IMR-90 (cell line): ENCODE results near the gene HPS6. TPM values are rescaled to one million over a fixed set of nuclear protein-coding genes. Genes with fewer than 3 reads are reported as not detected.

Source experiments
- ATAC-seq: fragments of 200-7000 bp; cut with Tn5 transposase; 2 replicates; pipeline ENCODE4 v1.9.1; 2020; ENCODE audit warnings: low read depth, mild to moderate bottlenecking, moderate library complexity
- Bru-seq: library from RNA; stranded (reverse); fragments of 400-500 nt; gene quantifications from one replicate; lab custom pipeline; 2021; lab: Mats Ljungman, UMichigan
- BruChase-seq, 2 experiments: library from RNA; stranded (reverse); fragments of 400-500 nt; gene quantifications; one replicate each; lab custom pipeline; 2021; lab: Mats Ljungman, UMichigan
- BruUV-seq: library from RNA; stranded (reverse); fragments of 400-500 nt; replicated peaks from 2 replicates; lab custom pipeline; 2021; lab: Mats Ljungman, UMichigan
- CTCF ChIA-PET: fragments of 300-600 bp; formaldehyde crosslinking; extraction: SDS; loops from one replicate; lab custom pipeline; 2021; ENCODE audit warnings: antibody characterized with exemption; lab: Yijun Ruan, JAX
- POLR2A ChIA-PET: fragments of 300-600 bp; sonication (Branson Sonifier 250); formaldehyde crosslinking; loops from one replicate; lab custom pipeline; 2022; ENCODE audit warnings: antibody characterized with exemption; ENCODE audit not compliant: unreplicated experiment; lab: Charles Lee
- DNase-seq: peaks from one replicate; pipeline ENCODE4 v3.0.0; 2013
- H2AFZ ChIP-seq: replicated peaks from 2 replicates; pipeline ENCODE3; 2013; ENCODE audit warnings: low read length, mild to moderate bottlenecking; ENCODE audit not compliant: poor library complexity
- H2AK5ac ChIP-seq: 2 replicates; pipeline ENCODE4 v1.6.1; 2013; ENCODE audit warnings: low read depth, low read length, inconsistent platforms
- H2AK9ac ChIP-seq: replicated peaks from 2 replicates; pipeline ENCODE3; 2013; ENCODE audit warnings: mild to moderate bottlenecking, low read depth, low read length, moderate library complexity; ENCODE audit not compliant: poor library complexity
- H2BK120ac ChIP-seq: 2 replicates; pipeline ENCODE4 v1.6.1; 2013; ENCODE audit warnings: low read depth, low read length, inconsistent platforms
- H2BK15ac ChIP-seq: 3 replicates; pipeline ENCODE4 v1.6.1; 2013; ENCODE audit warnings: low read depth, low read length, inconsistent platforms
- H2BK20ac ChIP-seq: 2 replicates; pipeline ENCODE4 v1.6.1; 2013; ENCODE audit warnings: low read depth, mild to moderate bottlenecking, inconsistent platforms, low read length, moderate library complexity
- H2BK5ac ChIP-seq: 2 replicates; pipeline ENCODE4 v1.6.1; 2013; ENCODE audit warnings: mild to moderate bottlenecking, low read depth, low read length, inconsistent platforms; ENCODE audit not compliant: poor library complexity, severe bottlenecking
- H3K14ac ChIP-seq: replicated peaks from 2 replicates; pipeline ENCODE4 v1.6.1; 2013; ENCODE audit warnings: low read depth, low read length, inconsistent platforms
- H3K18ac ChIP-seq: 2 replicates; pipeline ENCODE4 v1.6.1; 2013; ENCODE audit warnings: low read depth, low read length, control low read depth
- H3K23ac ChIP-seq: 2 replicates; pipeline ENCODE4 v1.6.1; 2013; ENCODE audit warnings: low read depth, low read length, inconsistent platforms
- H3K27ac ChIP-seq: 2 replicates; pipeline ENCODE4 v1.5.1; 2013; ENCODE audit warnings: mild to moderate bottlenecking, control low read depth, low read length; ENCODE audit not compliant: insufficient read depth
- H3K27me3 ChIP-seq: 2 replicates; pipeline ENCODE4 v1.6.1; 2013; ENCODE audit warnings: low read length; ENCODE audit not compliant: control insufficient read depth, insufficient read depth
- H3K36me3 ChIP-seq: 2 replicates; pipeline ENCODE4 v1.6.1; 2013; ENCODE audit warnings: low read length, mixed read lengths; ENCODE audit not compliant: control insufficient read depth, insufficient read depth
- H3K4ac ChIP-seq: 2 replicates; pipeline ENCODE4 v1.6.1; 2013; ENCODE audit warnings: low read depth, low read length, inconsistent platforms
- H3K4me1 ChIP-seq: 2 replicates; pipeline ENCODE4 v1.6.1; 2013; ENCODE audit warnings: low read length, mixed read lengths; ENCODE audit not compliant: control insufficient read depth, insufficient read depth
- H3K4me2 ChIP-seq: 2 replicates; pipeline ENCODE4 v1.6.1; 2013; ENCODE audit warnings: low read depth, mild to moderate bottlenecking, control low read depth, low read length, moderate library complexity
- H3K4me3 ChIP-seq: 2 replicates; pipeline ENCODE4 v1.5.1; 2013; ENCODE audit warnings: low read depth, mild to moderate bottlenecking, control low read depth, low read length, moderate library complexity; ENCODE audit not compliant: insufficient read depth
- H3K56ac ChIP-seq: 2 replicates; pipeline ENCODE4 v1.6.1; 2013; ENCODE audit warnings: low read length, inconsistent platforms; ENCODE audit not compliant: insufficient read depth; ENCODE audit errors: extremely low read depth
- H3K79me1 ChIP-seq, 2 experiments: 2 replicates each; pipeline ENCODE4 v1.6.1; 2013; ENCODE audit warnings: low read length in 2 of 2, inconsistent platforms in 1 of 2, low read depth in 1 of 2
- H3K9ac ChIP-seq: 2 replicates; pipeline ENCODE4 v1.6.1; 2013; ENCODE audit warnings: low read depth, low read length, control low read depth
- H3K9me1 ChIP-seq: 2 replicates; pipeline ENCODE4 v1.6.1; 2013; ENCODE audit warnings: low read length, inconsistent platforms; ENCODE audit not compliant: insufficient read depth
- H3K9me3 ChIP-seq: 2 replicates; pipeline ENCODE4 v1.6.1; 2013; ENCODE audit warnings: low read length; ENCODE audit not compliant: control insufficient read depth, insufficient read depth
- H4K20me1 ChIP-seq: 2 replicates; pipeline ENCODE4 v1.6.1; 2013; ENCODE audit warnings: low read length, inconsistent platforms; ENCODE audit not compliant: insufficient read depth
- H4K5ac ChIP-seq: 2 replicates; pipeline ENCODE4 v1.6.1; 2013; ENCODE audit warnings: mild to moderate bottlenecking, low read depth, low read length, control low read depth
- H4K8ac ChIP-seq, 2 experiments: 2 replicates each; pipeline ENCODE4 v1.6.1; 2013; ENCODE audit warnings: low read depth in 2 of 2, low read length in 2 of 2, control low read depth in 1 of 2, inconsistent platforms in 1 of 2
- H4K91ac ChIP-seq: 2 replicates; pipeline ENCODE4 v1.6.1; 2013; ENCODE audit warnings: low read depth, low read length, inconsistent platforms; ENCODE audit not compliant: insufficient read depth
- ELK1 ChIP-seq: fragments of 150-350 bp; IDR thresholded peaks from 2 replicates; pipeline ENCODE4 v1.6.1; 2016; ENCODE audit warnings: low read depth, mild to moderate bottlenecking, low read length, moderate library complexity, borderline replicate concordance
- MAFK ChIP-seq: IDR thresholded peaks from 2 replicates; pipeline ENCODE4 v1.6.1; 2012; ENCODE audit warnings: low read depth, low read length, improper control_type of control experiment
- MAZ ChIP-seq: IDR thresholded peaks from 2 replicates; pipeline ENCODE4 v1.6.1; 2012; ENCODE audit warnings: low read depth, mild to moderate bottlenecking, low read length, improper control_type of control experiment, moderate library complexity, borderline replicate concordance
- MXI1 ChIP-seq: IDR thresholded peaks from 2 replicates; pipeline ENCODE4 v1.6.1; 2012; ENCODE audit warnings: low read depth, mild to moderate bottlenecking, low read length, moderate library complexity, borderline replicate concordance
- POLR2A ChIP-seq: IDR thresholded peaks from 2 replicates; pipeline ENCODE4 v1.6.1; 2012; ENCODE audit warnings: mild to moderate bottlenecking, low read depth, low read length
- WGBS, 2 experiments: methylation state at CpG; one replicate each; pipeline versions ENCODE4 v1.1.5 to v1.1.7; 2013; ENCODE audit warnings: missing lambda C conversion rate in 2 of 2; ENCODE audit not compliant: insufficient read length in 1 of 2; ENCODE audit errors: extremely low coverage in 2 of 2; 5-methylcytosine and 5-hydroxymethylcytosine counted together
- dilution Hi-C: fragments of 300-500 bp; cut with HindIII; formaldehyde crosslinking; loops from one replicate; pipeline ENCODE4 v1.14.3; 2018; ENCODE audit warnings: low sequenced_read_pairs; ENCODE audit not compliant: unreplicated experiment
- in situ Hi-C: fragments of 300-500 bp; cut with MboI; formaldehyde crosslinking; loops from 3 replicates; pipeline ENCODE4 v1.14.3; 2019; ENCODE audit warnings: low sequenced_read_pairs, inconsistent platforms, mixed read lengths
- intact Hi-C: fragments of 100-400 bp; cut with micrococcal nuclease; formaldehyde crosslinking; loops from 2 replicates; pipeline ENCODE4 v1.10.0; 2022
- long read RNA-seq: library from polyadenylated mRNA; unstranded; transcript quantifications from one replicate; pipeline ENCODE4 v2.0.0, GENCODE V29; 2021; ENCODE audit not compliant: unreplicated experiment
- polyA plus RNA-seq, 3 experiments: library from polyadenylated mRNA; depleted of rRNA; stranded (reverse); fragments of >200 nt; gene quantifications; 2 replicates each; pipeline ENCODE4 v1.2.3, GENCODE V29; 2012; ENCODE audit warnings: low replicate concordance in 1 of 3
- total RNA-seq: library from RNA; depleted of rRNA; stranded (reverse); fragments of >200 nt; gene quantifications from 2 replicates; pipeline ENCODE4 v1.2.3, GENCODE V29; 2012; rRNA removed
- TF ChIP-seq, protein P1 (sequence below): conservative IDR thresholded peaks from 2 replicates; pipeline ENCODE4 v1.5.1; 2012; ENCODE audit warnings: mild to moderate bottlenecking, low read depth, low read length, improper control_type of control experiment

The HPS6 gene
- 21.9 and 23.1 TPM in 2 replicates for total RNA-seq
- polyA plus RNA-seq (2012; rRNA removed): 10.5 and 11.3 TPM in 2 replicates
- polyA plus RNA-seq (2012; cell fraction: cytosol; rRNA removed): 8.6 and 13.8 TPM in 2 replicates
- polyA plus RNA-seq (2012; cell fraction: nucleus; rRNA removed; ENCODE audit: low replicate concordance): 2.5 and 6.5 TPM in 2 replicates
- Bru-seq, nascent RNA: percentile 47 among the genes with signal in this experiment
- percentile 43 among the genes with signal in this experiment for BruChase-seq, experiment 1, labeled RNA remaining after a 6-hour chase
- BruChase-seq, experiment 2, labeled RNA remaining after a 2-hour chase: percentile 72 among the genes with signal in this experiment
- long read RNA-seq, transcript HPS6-201 (1 exons, 2,649 nt): major isoform, 77 of 78 reads
- long read RNA-seq, partial matches to known transcripts: 0 of 78 reads
- long read RNA-seq, other reads (novel, unspliced or antisense): 1 of 78 reads

GRCh38 chr10:102064868-102065560, at the start of gene HPS6:
Gene HPS6 (plus strand): TSS chr10:102065349. CDS start chr10:102065475, 126 bp downstream.
- H2AFZ ChIP-seq: peak within 1 kb of the TSS; percentile 89
- peak within 1 kb of the TSS; percentile 61 for H3K27ac ChIP-seq
- BruUV-seq: no TSS peak
- H2AK9ac ChIP-seq: peak within 1 kb of the TSS; percentile 73
- no peaks in the 10 kb centered on the region for H3K9me3 ChIP-seq
- peak within 1 kb of the TSS; percentile 69 for H3K14ac ChIP-seq
- peak within 1 kb of the TSS; percentile 43 for H4K91ac ChIP-seq
- peaks cover 16 to 37% of the 10 kb centered on the region in 2 experiments; a peak in 3 of 4 replicates for H3K79me1 ChIP-seq
- no peak within 1 kb of the TSS for H3K56ac ChIP-seq
- peak within 1 kb of the TSS; percentile 97 for H3K4me2 ChIP-seq
- 0% methylated on average over 37 of the region's 61 CpGs; no CpG with 5 or more reads in 1 of the 2 experiments for WGBS, 2 experiments
- CTCF ChIA-PET: no interaction called here
- H3K9ac ChIP-seq: peak within 1 kb of the TSS; percentile 98
- POLR2A ChIA-PET: no interaction called here
- peak within 1 kb of the TSS; percentile 90 for H2AK5ac ChIP-seq
- peak within 1 kb of the TSS; percentile 47 for H2BK5ac ChIP-seq
- no peak for TF ChIP-seq MAFK
- TF ChIP-seq, protein P1, sequence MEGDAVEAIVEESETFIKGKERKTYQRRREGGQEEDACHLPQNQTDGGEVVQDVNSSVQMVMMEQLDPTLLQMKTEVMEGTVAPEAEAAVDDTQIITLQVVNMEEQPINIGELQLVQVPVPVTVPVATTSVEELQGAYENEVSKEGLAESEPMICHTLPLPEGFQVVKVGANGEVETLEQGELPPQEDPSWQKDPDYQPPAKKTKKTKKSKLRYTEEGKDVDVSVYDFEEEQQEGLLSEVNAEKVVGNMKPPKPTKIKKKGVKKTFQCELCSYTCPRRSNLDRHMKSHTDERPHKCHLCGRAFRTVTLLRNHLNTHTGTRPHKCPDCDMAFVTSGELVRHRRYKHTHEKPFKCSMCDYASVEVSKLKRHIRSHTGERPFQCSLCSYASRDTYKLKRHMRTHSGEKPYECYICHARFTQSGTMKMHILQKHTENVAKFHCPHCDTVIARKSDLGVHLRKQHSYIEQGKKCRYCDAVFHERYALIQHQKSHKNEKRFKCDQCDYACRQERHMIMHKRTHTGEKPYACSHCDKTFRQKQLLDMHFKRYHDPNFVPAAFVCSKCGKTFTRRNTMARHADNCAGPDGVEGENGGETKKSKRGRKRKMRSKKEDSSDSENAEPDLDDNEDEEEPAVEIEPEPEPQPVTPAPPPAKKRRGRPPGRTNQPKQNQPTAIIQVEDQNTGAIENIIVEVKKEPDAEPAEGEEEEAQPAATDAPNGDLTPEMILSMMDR: 0 out of 2 replicates have a peak, but pooled peaks have one; percentile 21
- TF ChIP-seq ELK1: no peak
- peak; percentile 75; the same call in 1 of the 2 replicates for TF ChIP-seq POLR2A
- TF ChIP-seq MXI1: peak; percentile 32; the same call in 1 of the 2 replicates
- TF ChIP-seq MAZ: peak; percentile 69; the same call in 1 of the 2 replicates
- in situ Hi-C loops (no loop called here), intact Hi-C loops (no loop called here), dilution Hi-C loops (no loop called here)
- peak within 1 kb of the TSS; percentile 69 to 82 for H4K8ac ChIP-seq
- peak within 1 kb of the TSS; percentile 29; the same call in 1 of the 2 replicates for H2BK20ac ChIP-seq
- peak within 1 kb of the TSS; percentile 54 for H4K5ac ChIP-seq
- peak within 1 kb of the TSS; percentile 26; the same call in 1 of the 3 replicates for H2BK15ac ChIP-seq
- peak; percentile 96 for ATAC-seq
- H3K18ac ChIP-seq: 0 out of 2 replicates have a peak within 1 kb of the TSS, but pooled peaks have one; percentile 1
- peak within 1 kb of the TSS; percentile 68 for H3K4me3 ChIP-seq
- peak; percentile 84 for DNase-seq
- H4K20me1 ChIP-seq: peaks cover 33% of the 10 kb centered on the region
- no peaks in the 10 kb centered on the region for H3K27me3 ChIP-seq
- H2BK120ac ChIP-seq: peak within 1 kb of the TSS; percentile 78
- H3K23ac ChIP-seq: peak within 1 kb of the TSS; percentile 81; the same call in 1 of the 2 replicates
- peaks cover 20% of the 10 kb centered on the region for H3K36me3 ChIP-seq
- H3K4ac ChIP-seq: peak within 1 kb of the TSS; percentile 89
- H3K4me1 ChIP-seq: peaks cover 22% of the 10 kb centered on the region
- peaks cover 19% of the 10 kb centered on the region for H3K9me1 ChIP-seq
